Erythroblast (primary cell): ENCODE measurements around the gene CENPS.

Source experiments
- GATA1 ChIP-seq: IDR thresholded peaks from 2 replicates; pipeline ENCODE4 v1.6.1; 2011; ENCODE audit warnings: low read depth, mild to moderate bottlenecking, control low read depth, low read length, moderate library complexity
- POLR2A ChIP-seq: IDR thresholded peaks from 2 replicates; pipeline ENCODE4 v1.6.1; 2011; ENCODE audit warnings: mild to moderate bottlenecking, low read length

- TF ChIP-seq POLR2A (no peak), GATA1 (no peak)
These were observed 41.9 kb upstream of the CENPS start for GRCh38 chr1:10388387-10388715.
